ENCODE measurements around the gene KRTAP2-1.
"Not testable (repeated sequence)": the region's sequence is repeated elsewhere in the genome, so short reads cannot be mapped to it uniquely, and the experiment has no call there.

The KRTAP2-1 gene, protein sequence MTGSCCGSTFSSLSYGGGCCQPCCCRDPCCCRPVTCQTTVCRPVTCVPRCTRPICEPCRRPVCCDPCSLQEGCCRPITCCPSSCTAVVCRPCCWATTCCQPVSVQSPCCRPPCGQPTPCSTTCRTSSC

GRCh38 chr17:41046735-41047465, at the start of gene KRTAP2-1:
TSS of gene KRTAP2-1 (minus strand) at chr17:41047316. CDS start at chr17:41047267, 49 bp downstream.
- not testable (repeated sequence) for DNase-seq

DNA sequence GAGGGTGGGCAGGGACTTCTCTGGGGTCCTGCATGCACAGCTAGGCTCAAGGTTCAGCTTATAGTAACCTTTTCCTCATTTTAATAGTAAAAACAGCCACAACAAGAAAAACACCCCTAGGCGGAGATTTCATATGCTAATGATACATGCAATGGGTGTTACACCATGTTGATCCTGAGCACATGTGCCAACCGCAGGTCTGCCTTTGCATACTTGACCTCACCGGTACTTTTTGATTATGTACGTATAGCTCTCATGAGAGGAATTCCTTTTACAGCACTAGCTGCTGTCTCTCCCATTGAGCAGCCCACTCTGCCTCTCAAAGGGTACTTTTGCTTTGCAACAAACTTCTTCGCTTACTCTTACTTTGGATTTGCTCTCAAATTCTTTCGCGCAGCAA, 48.9 kb upstream of the KRTAP2-1 start:
- no peak for DNase-seq

DNA sequence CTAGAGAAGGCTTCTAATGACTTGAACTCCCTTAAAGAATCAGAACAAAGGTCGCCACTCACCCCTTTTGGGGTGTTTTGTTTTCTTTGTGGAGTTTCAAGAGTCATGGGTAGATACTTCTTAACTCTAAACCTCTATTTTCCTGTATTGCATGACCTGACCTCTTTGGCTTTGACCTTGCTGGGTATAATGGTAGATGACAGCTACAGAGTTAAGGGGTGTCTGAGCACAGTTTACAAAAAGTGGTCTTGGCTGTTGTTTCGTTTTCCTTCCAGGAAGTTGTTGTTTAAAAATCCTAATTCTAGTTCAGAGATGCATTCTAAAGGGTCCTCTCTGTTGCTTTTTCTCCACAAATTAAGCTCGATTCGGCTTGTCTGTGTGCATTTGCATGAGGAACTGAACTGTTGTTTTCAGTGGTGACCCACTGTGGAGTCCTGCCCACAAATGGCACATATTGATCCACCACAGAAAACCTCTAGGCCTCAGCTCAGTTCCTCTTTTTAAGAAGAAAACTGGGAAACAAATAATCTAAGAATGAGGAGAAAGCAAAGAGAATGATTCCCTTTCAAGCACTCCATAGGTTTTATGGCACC, 41.7 kb upstream of the KRTAP2-1 start:
- not testable (repeated sequence) for DNase-seq

- not testable (repeated sequence) for DNase-seq
Measured at GRCh38 chr17:41084100-41084856, 37.2 kb upstream of the KRTAP2-1 start, which contains the start of gene KRTAP4-7. TSS of gene KRTAP4-7 (plus strand) at chr17:41084150. CDS start at chr17:41084207, 57 bp downstream.

DNA sequence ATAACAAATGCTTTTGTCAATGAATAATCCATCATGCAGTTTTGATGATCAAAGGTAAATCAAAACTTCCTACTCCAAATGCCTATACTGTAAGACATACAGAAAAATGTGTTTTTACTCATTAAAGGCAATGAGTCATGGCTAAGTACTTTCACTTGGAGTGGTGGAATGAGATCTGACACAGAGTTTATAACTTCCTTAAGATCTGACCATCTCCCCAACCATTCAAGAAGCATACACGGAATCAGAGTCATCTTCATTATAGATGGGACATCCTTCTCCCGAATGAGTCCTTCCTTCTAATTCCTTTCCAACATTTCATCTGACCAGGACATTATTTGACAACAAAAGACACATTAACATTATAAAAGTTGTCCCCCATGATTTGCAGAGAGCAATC, 36.3 kb upstream of the KRTAP2-1 start:
- not testable (repeated sequence) for DNase-seq

- DNase-seq, result no peak
Measured at GRCh38 chr17:41082626-41083025, 35.5 kb upstream of the KRTAP2-1 start.

DNA sequence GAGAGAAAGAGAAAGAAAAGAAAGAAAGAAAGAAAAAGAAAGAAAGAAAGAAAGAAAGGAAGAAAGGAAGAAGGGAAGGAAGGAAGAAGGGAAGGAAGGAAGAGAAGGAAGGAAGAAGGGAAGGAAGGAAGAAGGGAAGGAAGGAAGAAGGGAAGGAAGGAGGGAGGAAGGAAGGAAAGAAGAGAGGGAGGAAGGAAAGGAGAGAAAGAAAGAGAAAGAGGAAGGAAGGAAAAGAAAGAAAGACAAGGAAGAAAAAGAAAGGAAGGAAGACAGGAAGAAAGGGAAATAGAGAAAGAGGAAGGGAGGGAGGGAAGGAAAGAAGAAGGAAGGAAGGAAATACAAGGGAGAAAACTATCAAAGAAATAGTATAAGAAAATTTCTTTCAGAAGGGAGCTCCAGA, 29.7 kb upstream of the KRTAP2-1 start:
- DNase-seq, result no peak

DNA sequence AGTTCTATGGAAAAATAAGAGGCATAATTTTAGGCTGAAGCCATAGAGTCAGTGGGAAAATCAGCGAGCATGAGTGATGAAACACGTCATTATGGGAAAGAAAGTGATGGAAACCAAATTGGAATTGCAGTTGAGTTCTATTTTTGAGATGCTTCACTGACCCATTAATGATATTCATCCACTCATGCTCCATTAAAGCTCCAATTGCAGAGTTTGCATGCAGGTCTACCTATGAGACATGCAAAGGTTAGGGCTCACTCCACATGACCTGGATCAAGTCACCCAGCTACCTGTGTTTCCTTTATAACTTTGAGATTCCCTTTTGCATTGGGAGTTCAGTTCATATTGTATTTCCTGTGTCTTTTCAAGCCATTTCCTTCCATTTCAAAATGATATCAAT, 26.6 kb upstream of the KRTAP2-1 start:
- DNase-seq, result no peak

GRCh38 chr17:41071606-41072360, 24.7 kb upstream of the KRTAP2-1 start:
- DNase-seq, result no peak

DNA sequence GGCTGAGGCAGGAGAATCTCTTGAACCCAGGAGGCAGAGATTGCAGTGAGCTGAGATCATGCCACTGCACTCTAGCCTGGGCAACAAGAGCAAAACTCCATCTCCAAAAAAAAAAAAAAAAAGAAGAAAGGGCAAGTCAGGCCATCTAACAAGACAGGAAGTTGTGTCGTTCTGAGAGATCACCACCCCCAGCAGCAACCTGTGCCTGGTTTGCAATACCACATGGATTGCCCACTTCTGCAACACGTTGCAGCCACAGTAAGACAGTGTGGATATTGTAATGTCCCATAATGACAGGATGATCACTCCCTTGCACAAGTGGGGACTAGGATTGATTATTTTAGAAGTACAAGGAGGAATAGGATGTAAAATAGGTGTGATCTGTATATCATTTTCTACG, 21.9 kb upstream of the KRTAP2-1 start:
- DNase-seq, result no peak

DNA sequence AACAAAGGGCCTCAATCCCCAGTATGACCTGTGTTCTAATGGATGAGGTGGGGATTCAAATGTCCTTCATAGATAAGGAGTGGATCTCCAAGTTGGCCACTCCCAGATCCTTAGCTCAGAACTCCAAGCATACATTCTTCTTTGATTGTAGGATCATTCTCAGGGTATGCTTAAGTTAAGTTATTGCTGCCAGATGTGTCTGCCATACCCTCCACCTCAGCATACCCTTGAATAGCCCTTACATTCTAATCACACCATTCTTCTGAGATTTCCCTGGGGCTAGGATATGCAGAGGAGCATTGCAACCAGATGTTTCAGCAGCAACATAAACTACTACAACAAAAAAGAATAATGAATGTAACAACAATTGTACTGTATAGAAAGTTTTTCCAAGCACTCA, 20.2 kb upstream of the KRTAP2-1 start:
- no peak for DNase-seq

- DNase-seq, result no peak
Measured at GRCh38 chr17:41065829-41066624, 18.9 kb upstream of the KRTAP2-1 start, which contains the start of gene KRTAP2-4. TSS of gene KRTAP2-4 (minus strand) at chr17:41065879. CDS start at chr17:41065845, 34 bp downstream.

- DNase-seq, result not testable (repeated sequence)
Measured at GRCh38 chr17:41065016-41065689, 18.0 kb upstream of the KRTAP2-1 start.

DNA sequence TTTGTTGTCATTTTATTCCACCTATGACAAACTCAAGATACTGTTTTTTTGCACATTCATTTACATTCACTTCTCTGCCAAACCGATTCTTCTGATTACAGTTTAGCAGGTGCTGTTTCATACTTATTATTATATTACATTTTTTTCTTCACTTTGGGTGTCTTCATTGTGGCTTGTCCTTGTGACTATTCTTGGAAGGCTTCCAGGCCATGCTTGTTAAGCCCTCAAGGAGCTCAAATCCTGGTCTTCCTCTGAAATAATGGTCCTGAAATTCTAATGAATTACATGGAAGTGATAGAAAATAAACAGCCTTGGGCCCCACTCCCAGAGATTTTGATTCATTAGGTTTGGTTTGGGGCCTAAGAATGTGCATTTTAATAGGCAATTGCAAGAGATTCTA, 17.2 kb upstream of the KRTAP2-1 start:
- no peak for DNase-seq

DNA sequence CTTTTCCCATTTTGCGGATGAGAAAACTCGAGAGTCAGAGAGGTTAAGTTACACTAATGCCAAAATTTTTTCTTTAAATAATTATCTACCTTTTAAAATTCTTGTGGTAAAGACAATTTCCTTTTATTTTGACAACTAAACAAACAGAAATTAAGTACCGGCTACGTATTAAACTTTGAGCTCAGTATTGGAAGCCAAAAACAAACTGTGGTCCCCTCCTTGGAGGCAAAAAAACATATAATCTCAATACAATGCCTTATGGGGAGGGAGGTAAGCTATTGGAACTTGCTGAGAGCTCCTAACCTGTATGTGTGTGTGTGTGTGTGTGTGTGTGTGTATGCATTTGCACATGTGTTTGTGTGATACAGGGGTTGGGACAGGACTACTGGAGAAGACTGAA, 16.3 kb upstream of the KRTAP2-1 start:
- no peak for DNase-seq

GRCh38 chr17:41061964-41062363, 14.8 kb upstream of the KRTAP2-1 start:
- no peak for DNase-seq

DNA sequence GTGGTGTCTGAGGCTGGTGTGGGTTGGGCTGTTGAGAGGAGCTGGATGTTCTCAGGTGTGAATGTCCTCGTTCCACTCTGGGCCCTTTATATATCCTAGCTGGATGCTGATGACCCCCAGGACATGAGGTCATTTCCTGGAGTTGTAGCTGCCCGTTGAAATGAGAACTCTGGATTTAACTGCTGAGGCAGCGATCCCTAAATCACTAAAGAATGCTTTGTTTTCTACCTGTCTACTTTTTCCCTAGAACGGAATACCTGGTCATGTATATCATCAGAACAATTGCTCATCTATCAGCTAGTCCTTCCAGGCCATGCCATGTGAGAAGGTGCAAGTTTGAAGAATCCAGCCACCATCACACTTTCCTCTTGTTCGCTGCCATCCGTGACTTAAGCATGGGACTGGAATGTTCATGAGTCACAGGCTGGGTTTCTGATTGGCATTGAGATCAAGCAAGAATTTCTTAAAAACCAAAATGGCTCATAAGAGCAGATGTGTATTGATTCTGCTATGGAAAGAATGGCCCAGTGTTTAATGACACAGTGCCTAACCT, 13.0 kb upstream of the KRTAP2-1 start, which contains the start of gene KRTAP2-3:
TSS of gene KRTAP2-3 (minus strand) at position 63 of the 553 bp plus-strand sequence. CDS start 64 bp downstream, outside the sequence.
- DNase-seq, result no peak

GRCh38 chr17:41059276-41060051, 12.3 kb upstream of the KRTAP2-1 start:
- DNase-seq, result not testable (repeated sequence)

- no peak for DNase-seq
Measured at GRCh38 chr17:41058741-41059140, 11.6 kb upstream of the KRTAP2-1 start.

DNA sequence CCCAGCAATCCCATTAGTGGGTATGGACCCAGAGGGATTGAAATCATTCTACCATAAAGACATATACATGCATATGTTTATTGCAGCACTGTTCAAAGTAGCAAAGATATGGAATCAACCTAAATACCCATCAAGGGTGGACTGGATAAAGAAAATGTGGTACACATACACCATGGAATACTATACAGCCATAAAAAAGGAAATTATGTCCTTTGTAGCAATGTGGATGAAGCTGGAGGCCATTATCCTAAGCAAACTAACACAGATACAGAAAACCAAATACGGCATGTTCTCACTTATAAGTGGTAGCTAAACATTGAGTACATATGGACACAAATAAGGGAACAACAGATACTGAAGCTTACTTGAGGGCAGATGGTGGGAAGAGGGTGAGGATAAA, 10.4 kb upstream of the KRTAP2-1 start:
- no peak for DNase-seq
